Neuronal stem cell (in vitro differentiated cells): ENCODE data around the gene RD3L. TPM values are rescaled to one million over a fixed set of nuclear protein-coding genes. Genes with fewer than 3 reads are reported as not detected.

Experiments
- DNase-seq: peaks from one replicate; pipeline ENCODE4 v3.0.0-alpha.2; 2013; ENCODE audit warnings: low spot score
- H2AFZ ChIP-seq: one replicate; pipeline ENCODE4 v1.6.1; 2013; ENCODE audit warnings: mild to moderate bottlenecking, low read length, inconsistent platforms
- H2AK5ac ChIP-seq: 2 replicates; pipeline ENCODE4 v1.6.1; 2013; ENCODE audit warnings: low read depth, mild to moderate bottlenecking, inconsistent platforms, low read length, moderate library complexity, mixed read lengths
- H2BK120ac ChIP-seq: 2 replicates; pipeline ENCODE4 v1.6.1; 2013; ENCODE audit warnings: low read depth, mild to moderate bottlenecking, inconsistent platforms, low read length, moderate library complexity, mixed read lengths
- H2BK12ac ChIP-seq: one replicate; pipeline ENCODE4 v1.6.1; 2013; ENCODE audit warnings: low read length, inconsistent platforms
- H2BK15ac ChIP-seq: 2 replicates; pipeline ENCODE4 v1.6.1; 2013; ENCODE audit warnings: mild to moderate bottlenecking, low read length, inconsistent platforms, mixed read lengths
- H2BK5ac ChIP-seq: one replicate; pipeline ENCODE4 v1.6.1; 2013; ENCODE audit warnings: inconsistent platforms, mild to moderate bottlenecking, low read length, moderate library complexity
- H3K14ac ChIP-seq: one replicate; pipeline ENCODE4 v1.6.1; 2013; ENCODE audit warnings: low read length, inconsistent platforms
- H3K18ac ChIP-seq: 2 replicates; pipeline ENCODE4 v1.6.1; 2013; ENCODE audit warnings: low read length, inconsistent platforms
- H3K23ac ChIP-seq: 2 replicates; pipeline ENCODE4 v1.6.1; 2013; ENCODE audit warnings: low read depth, mild to moderate bottlenecking, mixed read lengths, low read length, inconsistent platforms; ENCODE audit not compliant: poor library complexity
- H3K27ac ChIP-seq: replicated peaks from 3 replicates; pipeline ENCODE4 v1.5.1; 2013; ENCODE audit warnings: low read length, inconsistent platforms
- H3K27me3 ChIP-seq, 3 experiments: 2 replicates each; pipeline ENCODE4 v1.6.1; 2013; ENCODE audit warnings: low read length in 3 of 3, mild to moderate bottlenecking in 2 of 3, inconsistent platforms in 1 of 3, low read depth in 1 of 3, mixed read lengths in 1 of 3, moderate library complexity in 1 of 3; ENCODE audit not compliant: control insufficient read depth in 3 of 3, insufficient read depth in 3 of 3
- H3K36me3 ChIP-seq, 2 donors: replicated peaks in 1 of 2; 2 replicates each; pipeline ENCODE4 v1.6.1; 2013; ENCODE audit warnings: low read length in 2 of 2; ENCODE audit not compliant: control insufficient read depth in 2 of 2, insufficient read depth in 2 of 2
- H3K4ac ChIP-seq: 2 replicates; pipeline ENCODE4 v1.6.1; 2013; ENCODE audit warnings: inconsistent platforms, mild to moderate bottlenecking, low read length, moderate library complexity
- H3K4me1 ChIP-seq, 2 donors: 1 replicate in 1 of 2; 2 replicates in 1 of 2; pipeline ENCODE4 v1.6.1; 2013; ENCODE audit warnings: low read length in 2 of 2, low read depth in 1 of 2; ENCODE audit not compliant: control insufficient read depth in 2 of 2, insufficient read depth in 1 of 2
- H3K4me2 ChIP-seq: one replicate; pipeline ENCODE4 v1.6.1; 2013; ENCODE audit warnings: mild to moderate bottlenecking, low read length, inconsistent platforms; ENCODE audit not compliant: insufficient read depth, poor library complexity, severe bottlenecking
- H3K4me3 ChIP-seq, 2 donors: 2 replicates each; pipeline ENCODE4 v1.5.1; 2013; ENCODE audit warnings: low read length in 2 of 2, mild to moderate bottlenecking in 2 of 2, inconsistent platforms in 1 of 2, moderate library complexity in 1 of 2
- H3K79me1 ChIP-seq: one replicate; pipeline ENCODE4 v1.6.1; 2013; ENCODE audit warnings: low read depth, mild to moderate bottlenecking, inconsistent platforms, low read length, moderate library complexity
- H3K9ac ChIP-seq: one replicate; pipeline ENCODE4 v1.6.1; 2013; ENCODE audit warnings: mild to moderate bottlenecking, low read depth, low read length, inconsistent platforms; ENCODE audit not compliant: poor library complexity
- H3K9me3 ChIP-seq, 2 donors: replicated peaks in 1 of 2; 2 replicates each; pipeline versions ENCODE3 to v1.6.1; 2013; ENCODE audit warnings: low read length in 2 of 2, mild to moderate bottlenecking in 2 of 2, inconsistent platforms in 1 of 2, low read depth in 1 of 2, mixed read lengths in 1 of 2, moderate library complexity in 1 of 2; ENCODE audit not compliant: control insufficient read depth in 2 of 2, insufficient read depth in 1 of 2
- H4K8ac ChIP-seq: one replicate; pipeline ENCODE4 v1.6.1; 2013; ENCODE audit warnings: low read depth, mild to moderate bottlenecking, inconsistent platforms, low read length, moderate library complexity
- H4K91ac ChIP-seq: one replicate; pipeline ENCODE4 v1.6.1; 2013; ENCODE audit warnings: low read length, low read depth, mild to moderate bottlenecking, inconsistent platforms; ENCODE audit not compliant: poor library complexity
- WGBS, 2 donors: extraction: QIAGEN DNeasy Blood & Tissue Kit; methylation state at CpG; one replicate each; pipeline ENCODE4 v1.1.7; 2013; ENCODE audit warnings: missing lambda C conversion rate in 2 of 2, mixed read lengths in 1 of 2; ENCODE audit not compliant: insufficient read length in 2 of 2, insufficient replicate concordance in 1 of 2; ENCODE audit errors: extremely low coverage in 2 of 2; 5-methylcytosine and 5-hydroxymethylcytosine counted together
- polyA plus RNA-seq, 2 experiments: library from polyadenylated mRNA; stranded (reverse); fragments of 200-250 nt; gene quantifications; one replicate each; pipeline ENCODE4 v1.2.3, GENCODE V29; 2013

RD3L gene
- not detected for polyA plus RNA-seq (2013, experiment 1 of 2)
- not detected for polyA plus RNA-seq (2013, experiment 2 of 2)

DNA sequence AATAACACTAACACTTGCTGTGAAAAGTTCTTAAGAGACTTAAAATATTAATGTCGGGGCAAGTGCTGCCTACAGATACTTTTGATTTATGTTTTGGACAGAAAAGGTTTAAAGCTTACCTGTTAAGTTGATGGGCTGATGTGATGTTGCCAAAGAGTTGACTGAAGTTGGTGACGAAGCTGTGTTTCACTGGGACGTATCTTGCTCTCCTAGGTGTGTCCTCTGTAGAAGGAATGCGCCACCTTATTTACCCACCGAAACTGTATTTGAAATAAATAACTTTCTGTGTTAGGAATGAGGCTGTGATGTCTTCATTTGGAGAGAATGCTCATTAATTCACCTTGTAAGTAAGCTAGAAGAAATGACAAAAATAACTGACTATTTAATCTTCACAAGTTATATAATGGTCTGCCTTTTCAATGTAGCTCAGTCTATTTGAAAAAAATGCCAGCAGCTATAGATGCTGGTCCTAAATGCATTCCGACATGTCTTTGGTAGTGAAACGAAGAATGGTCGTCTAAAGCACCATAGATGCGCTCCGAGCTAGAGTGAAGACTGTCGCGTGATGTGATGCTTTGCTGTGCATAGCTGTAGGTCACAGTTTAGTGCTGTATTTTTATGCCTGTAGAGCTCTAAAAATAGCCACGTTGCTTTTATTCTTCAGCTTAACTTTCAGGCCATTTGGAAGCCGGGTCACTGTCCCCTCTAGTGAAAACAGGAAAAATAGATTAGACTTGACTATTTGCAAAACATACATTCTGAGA, at the start of gene RD3L:
Gene RD3L (minus strand): TSS at position 557 of the 764 bp plus-strand sequence. CDS start 834 bp downstream, outside the sequence.
- H3K14ac ChIP-seq, result no peak within 1 kb of the TSS
- H2BK15ac ChIP-seq, result no peak within 1 kb of the TSS
- no CpG with 5 or more reads among the region's 14 CpGs for WGBS, 2 donors
- no peak within 1 kb of the TSS for H3K4me3 ChIP-seq
- no peak within 1 kb of the TSS for H3K23ac ChIP-seq
- H3K4me2 ChIP-seq, result no peak within 1 kb of the TSS
- H3K27ac ChIP-seq, result no peak within 1 kb of the TSS
- H3K79me1 ChIP-seq, result no peaks in the 10 kb centered on the region
- H3K18ac ChIP-seq, result no peak within 1 kb of the TSS
- H4K91ac ChIP-seq, result no peak within 1 kb of the TSS
- H2BK120ac ChIP-seq, result no peak within 1 kb of the TSS
- H3K4me1 ChIP-seq, result no peaks in the 10 kb centered on the region
- peaks cover 0 to 40% (median 0%) of the 10 kb centered on the region in 3 experiments for H3K27me3 ChIP-seq
- no peak for DNase-seq
- no peak within 1 kb of the TSS for H2BK5ac ChIP-seq
- H3K9ac ChIP-seq, result no peak within 1 kb of the TSS
- no peaks in the 10 kb centered on the region for H3K36me3 ChIP-seq
- H2BK12ac ChIP-seq, result no peak within 1 kb of the TSS
- H2AK5ac ChIP-seq, result no peak within 1 kb of the TSS
- no peak within 1 kb of the TSS for H3K4ac ChIP-seq
- no peak within 1 kb of the TSS for H4K8ac ChIP-seq
- no peak within 1 kb of the TSS for H2AFZ ChIP-seq
- no peaks in the 10 kb centered on the region for H3K9me3 ChIP-seq

DNA sequence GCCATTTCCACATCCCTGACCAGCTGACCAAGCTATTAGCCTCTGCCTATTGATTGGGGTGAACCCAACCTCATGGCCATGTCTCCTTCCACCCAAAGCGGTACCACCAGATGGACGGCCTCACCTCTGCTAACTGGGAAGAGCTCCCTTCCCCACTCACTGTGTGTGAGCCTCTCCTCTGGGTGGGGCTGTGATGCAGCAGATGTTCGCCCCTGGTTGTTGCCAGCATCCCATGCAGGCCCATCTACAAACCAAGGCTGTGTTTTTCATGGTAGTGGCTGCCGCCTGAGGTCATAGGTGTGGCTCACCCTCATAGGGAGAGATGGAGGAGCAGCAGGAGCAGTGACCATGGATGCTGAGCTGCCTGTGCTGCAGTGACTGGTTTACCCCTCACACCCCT, 47.6 kb upstream of the RD3L start:
- Histone ChIP-seq H3K27ac (no peak overlapping the region), H3K14ac (no peak overlapping the region), H2AFZ (no peak overlapping the region), H3K4me2 (no peak overlapping the region), H2BK120ac (no peak overlapping the region), H2AK5ac (no peak overlapping the region), H3K4ac (no peak overlapping the region), H3K4me1 (no peaks in the 10 kb centered on the region), H2BK15ac (no peak overlapping the region), H2BK12ac (no peak overlapping the region), H4K8ac (no peak overlapping the region), H2BK5ac (no peak overlapping the region), H3K79me1 (no peaks in the 10 kb centered on the region), H3K27me3 (peaks cover 0 to 17% (median 0%) of the 10 kb centered on the region in 3 experiments), H3K36me3 (no peaks in the 10 kb centered on the region), H3K18ac (no peak overlapping the region), H3K4me3 (peak overlapping the region in 1 of 2 donors; percentile 1), H3K23ac (no peak overlapping the region), H3K9ac (no peak overlapping the region), H3K9me3 (peaks cover 4 to 9% of the 10 kb centered on the region in 2 donors), H4K91ac (no peak overlapping the region)
- DNase-seq, result no peak
- no CpG with 5 or more reads among the region's 4 CpGs for WGBS, 2 donors

DNA sequence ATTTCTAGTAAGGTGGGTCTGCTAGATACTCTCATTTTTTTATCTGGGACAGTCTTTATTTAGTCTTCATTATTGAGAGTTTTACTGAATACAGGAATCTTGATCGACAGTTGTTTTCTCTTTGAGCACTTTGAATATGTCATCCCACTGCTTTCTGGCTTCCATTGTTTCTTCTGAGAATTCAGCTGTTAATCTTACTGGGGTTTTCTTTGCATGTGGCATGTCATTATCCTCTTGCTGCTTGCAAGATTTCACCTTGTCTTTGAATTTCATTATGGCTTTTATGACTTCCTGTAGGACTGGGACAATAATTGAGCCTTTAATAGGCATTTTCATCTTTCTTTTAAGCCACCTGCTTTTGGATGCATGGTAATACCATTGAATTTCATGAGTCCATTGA, 46.7 kb upstream of the RD3L start:
- Histone ChIP-seq H2AK5ac (no peak overlapping the region), H2BK15ac (no peak overlapping the region)
- no CpG with 5 or more reads among the region's 1 CpG for WGBS, 2 donors

DNA sequence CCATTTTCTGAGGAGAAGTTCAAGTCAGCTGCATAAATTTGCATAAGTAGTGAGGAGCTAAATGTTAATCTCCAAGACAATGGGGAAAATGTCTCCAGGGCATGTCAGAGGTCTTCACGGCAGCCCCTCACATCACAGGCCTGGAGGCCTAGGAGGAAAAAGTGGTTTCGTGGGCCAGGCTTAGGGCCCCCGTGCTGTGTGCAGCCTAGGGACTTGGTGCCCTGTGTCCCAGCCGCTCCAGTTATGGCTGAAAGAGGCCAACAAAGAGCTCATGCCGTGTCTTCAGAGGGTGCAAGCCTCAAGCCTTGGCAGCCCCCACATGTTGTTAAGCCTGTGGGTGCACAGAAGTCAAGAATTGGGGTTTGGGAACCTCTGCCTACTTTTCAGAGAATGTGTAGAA, 41.9 kb upstream of the RD3L start:
- Histone ChIP-seq H3K36me3 (no peaks in the 10 kb centered on the region), H2BK15ac (no peak overlapping the region)
- no CpG with 5 or more reads among the region's 5 CpGs for WGBS, 2 donors

More for the DNA sequence above, 46.7 kb upstream of the RD3L start:
- no peaks in the 10 kb centered on the region for H3K4me1 ChIP-seq
- H4K91ac ChIP-seq, result no peak overlapping the region
- H4K8ac ChIP-seq, result no peak overlapping the region
- H2BK12ac ChIP-seq, result no peak overlapping the region
- H3K9me3 ChIP-seq, result peaks cover 7 to 11% of the 10 kb centered on the region in 2 donors
- DNase-seq, result no peak
- H3K14ac ChIP-seq, result no peak overlapping the region
- no peaks in the 10 kb centered on the region for H3K36me3 ChIP-seq
- H3K4me3 ChIP-seq, result no peak overlapping the region
- H3K79me1 ChIP-seq, result peaks cover 1% of the 10 kb centered on the region
- no peak overlapping the region for H2BK5ac ChIP-seq
- no peak overlapping the region for H3K9ac ChIP-seq
- H2BK120ac ChIP-seq, result no peak overlapping the region
- no peak overlapping the region for H3K27ac ChIP-seq
- no peak overlapping the region for H2AFZ ChIP-seq
- H3K18ac ChIP-seq, result no peak overlapping the region
- peaks cover 0 to 8% (median 0%) of the 10 kb centered on the region in 3 experiments for H3K27me3 ChIP-seq
- no peak overlapping the region for H3K4me2 ChIP-seq
- no peak overlapping the region for H3K23ac ChIP-seq
- H3K4ac ChIP-seq, result no peak overlapping the region

More for the DNA sequence above, 41.9 kb upstream of the RD3L start:
- Histone ChIP-seq H2AK5ac (no peak overlapping the region), H3K79me1 (peaks cover 1% of the 10 kb centered on the region), H3K4me3 (no peak overlapping the region), H3K14ac (no peak overlapping the region), H3K4ac (no peak overlapping the region), H2AFZ (no peak overlapping the region), H3K9ac (no peak overlapping the region), H3K23ac (no peak overlapping the region), H3K9me3 (peaks cover 4 to 9% of the 10 kb centered on the region in 2 donors), H3K18ac (no peak overlapping the region), H4K91ac (no peak overlapping the region), H2BK12ac (no peak overlapping the region), H3K4me2 (no peak overlapping the region), H3K27me3 (no peaks in the 10 kb centered on the region), H3K27ac (no peak overlapping the region), H2BK120ac (no peak overlapping the region), H3K4me1 (no peaks in the 10 kb centered on the region), H4K8ac (no peak overlapping the region), H2BK5ac (no peak overlapping the region)
- no peak for DNase-seq
